GM12878 (cell line): Measurements from ENCODE around the gene MPPED1. TPM values are rescaled to one million over a fixed set of nuclear protein-coding genes. Genes with fewer than 3 reads are reported as not detected.

ENCODE experiments used
- ATAC-seq: fragments of 200-7000 bp; cut with Tn5 transposase; 3 replicates; pipeline ENCODE4 v1.9.1; 2020; ENCODE audit warnings: mild to moderate bottlenecking, moderate library complexity
- BruUV-seq: library from RNA; stranded (reverse); fragments of 400-500 nt; replicated peaks from 2 replicates; lab custom pipeline; 2021; lab: Mats Ljungman, UMichigan
- CTCF ChIA-PET: fragments of 300-600 bp; sonication (Branson Sonifier 250); formaldehyde crosslinking; extraction: SDS; loops from one replicate; lab custom pipeline; 2021; ENCODE audit warnings: inconsistent platforms; lab: Yijun Ruan, JAX
- POLR2A ChIA-PET: fragments of 350-600 bp; formaldehyde crosslinking; extraction: SDS; loops from one replicate; lab custom pipeline; 2021; ENCODE audit warnings: inconsistent platforms; lab: Charles Lee
- RAD21 ChIA-PET: fragments of 300-600 bp; sonication (Branson Sonifier 250); formaldehyde crosslinking; loops from one replicate; lab custom pipeline; 2023; ENCODE audit warnings: antibody characterized with exemption; ENCODE audit not compliant: unreplicated experiment; lab: Charles Lee
- SMC1A ChIA-PET: fragments of 300-600 bp; sonication (Branson Sonifier 250); formaldehyde crosslinking; loops from one replicate; lab custom pipeline; 2023; ENCODE audit not compliant: unreplicated experiment, uncharacterized antibody; lab: Charles Lee
- DNase-seq: peaks from one replicate; pipeline ENCODE4 v3.0.0-alpha.2; 2011; ENCODE audit warnings: low read depth, low spot score
- FAIRE-seq: peaks from 3 replicates; lab custom pipeline; 2011; peaks lifted over from hg19 to GRCh38; lab: Jason Lieb, UNC
- H2AFZ ChIP-seq: 2 replicates; pipeline ENCODE4 v1.6.0; 2011; ENCODE audit warnings: low read depth, low read length, control low read depth; ENCODE audit not compliant: control insufficient read depth
- H3K27ac ChIP-seq: 2 replicates; pipeline ENCODE4 v1.5.1; 2011; ENCODE audit warnings: control low read depth; ENCODE audit not compliant: control insufficient read depth, insufficient read depth
- H3K27me3 ChIP-seq, 2 experiments: replicated peaks in 1 of 2; 2 replicates each; pipeline versions ENCODE4 v1.6.0 to v1.6.1; 2011; ENCODE audit warnings: low read length in 1 of 2; ENCODE audit not compliant: control insufficient read depth in 2 of 2, insufficient read depth in 2 of 2
- H3K36me3 ChIP-seq, 2 experiments: 2 replicates each; pipeline ENCODE4 v1.5.1; 2011; ENCODE audit warnings: low read length in 1 of 2; ENCODE audit not compliant: control insufficient read depth in 2 of 2, insufficient read depth in 2 of 2
- H3K4me1 ChIP-seq: 2 replicates; pipeline ENCODE4 v1.6.1; 2011; ENCODE audit warnings: mild to moderate bottlenecking, low read length, moderate library complexity, mixed read lengths; ENCODE audit not compliant: control insufficient read depth, insufficient read depth
- H3K4me2 ChIP-seq: 2 replicates; pipeline ENCODE4 v1.6.0; 2011; ENCODE audit warnings: control low read depth; ENCODE audit not compliant: control insufficient read depth, insufficient read depth
- H3K4me3 ChIP-seq: fragments of 200-600 bp; sonication (generic); 2 replicates; pipeline ENCODE4 v1.5.1; 2016
- H3K79me2 ChIP-seq: 2 replicates; pipeline ENCODE4 v1.6.0; 2011; ENCODE audit warnings: low read length; ENCODE audit not compliant: control insufficient read depth, insufficient read depth
- H3K9ac ChIP-seq: 2 replicates; pipeline ENCODE4 v1.8.0; 2011; ENCODE audit warnings: low read length, control low read depth, mixed read lengths; ENCODE audit not compliant: control insufficient read depth, insufficient read depth
- H3K9me3 ChIP-seq: replicated peaks from 3 replicates; pipeline ENCODE4 v1.5.1; 2011; ENCODE audit warnings: mild to moderate bottlenecking, low read length; ENCODE audit not compliant: control insufficient read depth, insufficient read depth
- H4K20me1 ChIP-seq: 2 replicates; pipeline ENCODE4 v1.6.0; 2011; ENCODE audit not compliant: control insufficient read depth, insufficient read depth
- NFXL1 ChIP-seq: fragments of 450-650 bp; IDR thresholded peaks from 2 replicates; pipeline ENCODE4 v1.6.1; 2017; ENCODE audit warnings: antibody characterized with exemption, mild to moderate bottlenecking, borderline replicate concordance
- TCF3 ChIP-seq: IDR thresholded peaks from 2 replicates; pipeline ENCODE4 v1.6.1; 2012; ENCODE audit warnings: low read depth, mild to moderate bottlenecking, low read length, borderline replicate concordance; ENCODE audit not compliant: insufficient read depth
- WGBS: methylation state at CpG from one replicate; pipeline ENCODE4 v1.1.6; 2016; ENCODE audit warnings: low lambda C conversion rate; ENCODE audit not compliant: insufficient replicate concordance, insufficient coverage; ENCODE audit errors: missing lambda C conversion rate; 5-methylcytosine and 5-hydroxymethylcytosine counted together
- in situ Hi-C: fragments of 300-500 bp; cut with MboI; formaldehyde crosslinking; loops from 9 replicates; pipeline ENCODE4 v1.14.3; 2018; ENCODE audit warnings: mixed read lengths
- intact Hi-C: fragments of 100-400 bp; cut with micrococcal nuclease; formaldehyde crosslinking; loops from one replicate; pipeline ENCODE4 v1.14.2; 2022; ENCODE audit not compliant: unreplicated experiment
- polyA plus RNA-seq, 11 experiments: library from polyadenylated mRNA; depleted of rRNA in 4 of 11; unstranded in 6 of 11; stranded (reverse) in 5 of 11; fragments of >200 nt; fragmentation: Nextera tagmentation in 4 of 11; fragmentation: Illumina TruSeq in 1 of 11; extraction: Ambion mirVana in 4 of 11; extraction: Trizol in 1 of 11; gene quantifications; 1 replicate in 1 of 11; 2 replicates in 10 of 11; pipeline versions ENCODE4 v1.2.1 to v1.2.3, GENCODE V29; 2011 to 2016; ENCODE audit warnings: inconsistent platforms in 2 of 11, missing spikeins in 2 of 11, low read depth in 1 of 11
- total RNA-seq, 4 experiments: library from RNA; depleted of rRNA in 3 of 4; stranded (reverse); fragments of >200 nt in 3 of 4; fragmentation: Illumina TruSeq in 1 of 4; extraction: Trizol in 1 of 4; gene quantifications; 2 replicates each; pipeline versions ENCODE4 v1.2.1 to v1.2.3, GENCODE V29; 2013 to 2021

MPPED1 gene
- total and polyA plus RNA-seq, 10 of the 15 experiments (the other 5 are each of a cell fraction or from before 2014, with no cell fraction given): 0.11 TPM; not detected in 9

GRCh38 chr22:43555561-43556515 is 144.0 kb downstream of the MPPED1 start:
- Histone ChIP-seq H3K36me3 (no peaks in the 10 kb centered on the region), H3K79me2 (no peaks in the 10 kb centered on the region), H3K4me3 (no peak overlapping the region)
- DNase-seq: no peak
- CTCF ChIA-PET: no interaction called here
- intact Hi-C loops: no loop called here
- SMC1A ChIA-PET: no interaction called here
- no peak for TF ChIP-seq NFXL1
- TF ChIP-seq TCF3: no peak
- TF ChIP-seq, all 136 proteins: peak for 0
- in situ Hi-C loops: no loop called here
- ChIA-PET RAD21 (no interaction called here), POLR2A (no interaction called here)
- ATAC-seq (no peak), FAIRE-seq (no peak)
- Histone ChIP-seq H2AFZ (no peak overlapping the region), H3K4me2 (no peak overlapping the region), H3K9me3 (no peaks in the 10 kb centered on the region; the same call in 2 of the 3 replicates), H3K9ac (no peak overlapping the region), H3K4me1 (no peaks in the 10 kb centered on the region), H3K27me3 (no peaks in the 10 kb centered on the region), H4K20me1 (no peaks in the 10 kb centered on the region), H3K27ac (no peak overlapping the region)
- WGBS: 36% methylated on average over 11 of the region's 11 CpGs
- BruUV-seq: no TSS peak

Other genes with a start within 250 kb of the MPPED1 start
- 79.5 and 89.8 TPM in 2 replicates for gene TTLL12, start 224.9 kb upstream of the MPPED1 start, total RNA-seq (2014; rRNA removed)
- gene TTLL12, start 224.9 kb upstream of the MPPED1 start, total RNA-seq (2014; rRNA removed; fragmentation: Illumina TruSeq; extraction: Trizol): 17.7 and 22.3 TPM in 2 replicates
- 65.6 and 66.6 TPM in 2 replicates for gene TTLL12, start 224.9 kb upstream of the MPPED1 start, total RNA-seq (2021)
- gene TTLL12, start 224.9 kb upstream of the MPPED1 start, polyA plus RNA-seq (2011; rRNA removed): 4.9 and 14.9 TPM in 2 replicates
- gene TTLL12, start 224.9 kb upstream of the MPPED1 start, polyA plus RNA-seq (2014; fragmentation: Illumina TruSeq; extraction: Trizol): 6.8 and 26.6 TPM in 2 replicates
- 1 to 10 TPM in 1 of 2 experiments, under 1 TPM in 1; 1.00 to 3.0 TPM for gene TTLL12, start 224.9 kb upstream of the MPPED1 start, polyA plus RNA-seq (2014; fragmentation: Nextera tagmentation; extraction: Ambion mirVana)
- gene TTLL12, start 224.9 kb upstream of the MPPED1 start, polyA plus RNA-seq (2014; rRNA removed): 50.5 and 58.7 TPM in 2 replicates
- gene TTLL12, start 224.9 kb upstream of the MPPED1 start, polyA plus RNA-seq (2016; fragmentation: Nextera tagmentation; extraction: Ambion mirVana): 10 to 100 TPM; 66.1 to 83.6 TPM
- not detected in 2 replicates for gene SCUBE1, start 68.6 kb upstream of the MPPED1 start, total RNA-seq (2014; rRNA removed)
- not detected in 2 replicates for gene SCUBE1, start 68.6 kb upstream of the MPPED1 start, total RNA-seq (2014; rRNA removed; fragmentation: Illumina TruSeq; extraction: Trizol)
- not detected in 2 replicates for gene SCUBE1, start 68.6 kb upstream of the MPPED1 start, total RNA-seq (2021)
- not detected in 2 replicates for gene SCUBE1, start 68.6 kb upstream of the MPPED1 start, polyA plus RNA-seq (2011; rRNA removed)
- gene SCUBE1, start 68.6 kb upstream of the MPPED1 start, polyA plus RNA-seq (2014; fragmentation: Illumina TruSeq; extraction: Trizol): not detected in 2 replicates
- not detected for gene SCUBE1, start 68.6 kb upstream of the MPPED1 start, polyA plus RNA-seq (2014; fragmentation: Nextera tagmentation; extraction: Ambion mirVana)
- 0.01 TPM in 1 of 2 replicates, not detected in the other for gene SCUBE1, start 68.6 kb upstream of the MPPED1 start, polyA plus RNA-seq (2014; rRNA removed)
- not detected for gene SCUBE1, start 68.6 kb upstream of the MPPED1 start, polyA plus RNA-seq (2016; fragmentation: Nextera tagmentation; extraction: Ambion mirVana)